Astrocyte of the spinal cord (primary cell): ENCODE data around the gene MAP3K3.
A peak's percentile ranks its signal among the peaks of the same experiment; 100 is the strongest.

ENCODE experiments used
- DNase-seq: peaks from one replicate; pipeline ENCODE4 v3.0.0; 2011; ENCODE audit warnings: low read depth, low spot score
- H3K4me3 ChIP-seq: 2 replicates; pipeline ENCODE4 v1.5.1; 2011; ENCODE audit warnings: low read depth, mild to moderate bottlenecking, low read length, moderate library complexity
- in situ Hi-C: cut with HindIII; loops from 2 replicates; pipeline ENCODE4 v1.10.0; 2017; ENCODE audit warnings: low sequenced_read_pairs
- TF ChIP-seq, protein P1 (sequence below): IDR thresholded peaks from 2 replicates; pipeline ENCODE4 v1.5.1; 2012; ENCODE audit warnings: low read depth, mild to moderate bottlenecking, low read length, inconsistent platforms

Gene MAP3K3

GRCh38 chr17:63621684-63622573 lies at the start of gene MAP3K3:
Gene MAP3K3, plus strand, starts transcription at chr17:63622417. Its CDS starts 343 bp downstream, at chr17:63622760.
- peak within 1 kb of the TSS; percentile 60 for H3K4me3 ChIP-seq
- peak; percentile 100 for DNase-seq
- TF ChIP-seq, protein P1, sequence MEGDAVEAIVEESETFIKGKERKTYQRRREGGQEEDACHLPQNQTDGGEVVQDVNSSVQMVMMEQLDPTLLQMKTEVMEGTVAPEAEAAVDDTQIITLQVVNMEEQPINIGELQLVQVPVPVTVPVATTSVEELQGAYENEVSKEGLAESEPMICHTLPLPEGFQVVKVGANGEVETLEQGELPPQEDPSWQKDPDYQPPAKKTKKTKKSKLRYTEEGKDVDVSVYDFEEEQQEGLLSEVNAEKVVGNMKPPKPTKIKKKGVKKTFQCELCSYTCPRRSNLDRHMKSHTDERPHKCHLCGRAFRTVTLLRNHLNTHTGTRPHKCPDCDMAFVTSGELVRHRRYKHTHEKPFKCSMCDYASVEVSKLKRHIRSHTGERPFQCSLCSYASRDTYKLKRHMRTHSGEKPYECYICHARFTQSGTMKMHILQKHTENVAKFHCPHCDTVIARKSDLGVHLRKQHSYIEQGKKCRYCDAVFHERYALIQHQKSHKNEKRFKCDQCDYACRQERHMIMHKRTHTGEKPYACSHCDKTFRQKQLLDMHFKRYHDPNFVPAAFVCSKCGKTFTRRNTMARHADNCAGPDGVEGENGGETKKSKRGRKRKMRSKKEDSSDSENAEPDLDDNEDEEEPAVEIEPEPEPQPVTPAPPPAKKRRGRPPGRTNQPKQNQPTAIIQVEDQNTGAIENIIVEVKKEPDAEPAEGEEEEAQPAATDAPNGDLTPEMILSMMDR: peak; percentile 13
- in situ Hi-C loops: no loop called here

GRCh38 chr17:63573634-63574033 lies 48.6 kb upstream of the MAP3K3 start:
- no peak for DNase-seq
- no peak overlapping the region for H3K4me3 ChIP-seq
- in situ Hi-C loops: no loop called here
- TF ChIP-seq, protein P1: peak; percentile 49

GRCh38 chr17:63578027-63578768 lies 44.0 kb upstream of the MAP3K3 start:
- in situ Hi-C loops: no loop called here
- H3K4me3 ChIP-seq: no peak overlapping the region
- no peak for DNase-seq
- TF ChIP-seq, protein P1: no peak

- no peak for DNase-seq
- in situ Hi-C loops: no loop called here
- no peak overlapping the region for H3K4me3 ChIP-seq
- TF ChIP-seq, protein P1: no peak
Measured at GRCh38 chr17:63578769-63579111, 43.5 kb upstream of the MAP3K3 start.

GRCh38 chr17:63579633-63580032 lies 42.6 kb upstream of the MAP3K3 start:
- DNase-seq: no peak
- in situ Hi-C loops: no loop called here
- no peak overlapping the region for H3K4me3 ChIP-seq
- TF ChIP-seq, protein P1: no peak

GRCh38 chr17:63587770-63588169 lies 34.4 kb upstream of the MAP3K3 start:
- TF ChIP-seq, protein P1: no peak
- H3K4me3 ChIP-seq: no peak overlapping the region
- no peak for DNase-seq
- in situ Hi-C loops: no loop called here
